ENCODE data around the gene PRKG1. TPM values are rescaled to one million over a fixed set of nuclear protein-coding genes. Genes with fewer than 3 reads are reported as not detected.
"Not testable (repeated sequence)": the region's sequence is repeated elsewhere in the genome, so short reads cannot be mapped to it uniquely, and the experiment has no call there.

PRKG1 gene
- polyA plus RNA-seq, 1 donor from 2014 or later = 0.36 TPM

DNA sequence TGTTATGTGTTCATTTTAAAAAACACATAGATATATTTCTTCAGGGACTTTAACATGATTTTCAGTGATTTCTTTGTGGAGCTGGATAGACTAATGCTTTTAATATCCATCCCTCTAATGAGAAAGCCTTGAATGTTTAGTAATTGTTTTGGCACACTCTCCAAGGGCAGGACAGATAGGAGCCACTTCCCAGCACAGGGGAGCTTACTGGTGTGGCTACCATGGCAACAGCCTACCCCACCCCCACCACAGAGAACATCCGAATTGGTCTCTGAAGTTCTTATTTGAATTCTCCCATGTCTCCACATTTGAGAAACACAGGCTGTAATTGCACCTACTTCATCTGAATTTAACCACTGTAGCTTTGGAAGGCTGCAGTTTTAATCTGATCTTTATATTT lies 87.7 kb downstream of the PRKG1 start:
- no peak overlapping the region for H3K27ac Mint-ChIP-seq
- H3K9me3 Mint-ChIP-seq = no peaks in the 10 kb centered on the region
- no peak overlapping the region for H3K4me3 Mint-ChIP-seq
- H3K27me3 Mint-ChIP-seq = no peaks in the 10 kb centered on the region
- H3K36me3 Mint-ChIP-seq = no peaks in the 10 kb centered on the region
- H3K4me1 Mint-ChIP-seq = no peaks in the 10 kb centered on the region

DNA sequence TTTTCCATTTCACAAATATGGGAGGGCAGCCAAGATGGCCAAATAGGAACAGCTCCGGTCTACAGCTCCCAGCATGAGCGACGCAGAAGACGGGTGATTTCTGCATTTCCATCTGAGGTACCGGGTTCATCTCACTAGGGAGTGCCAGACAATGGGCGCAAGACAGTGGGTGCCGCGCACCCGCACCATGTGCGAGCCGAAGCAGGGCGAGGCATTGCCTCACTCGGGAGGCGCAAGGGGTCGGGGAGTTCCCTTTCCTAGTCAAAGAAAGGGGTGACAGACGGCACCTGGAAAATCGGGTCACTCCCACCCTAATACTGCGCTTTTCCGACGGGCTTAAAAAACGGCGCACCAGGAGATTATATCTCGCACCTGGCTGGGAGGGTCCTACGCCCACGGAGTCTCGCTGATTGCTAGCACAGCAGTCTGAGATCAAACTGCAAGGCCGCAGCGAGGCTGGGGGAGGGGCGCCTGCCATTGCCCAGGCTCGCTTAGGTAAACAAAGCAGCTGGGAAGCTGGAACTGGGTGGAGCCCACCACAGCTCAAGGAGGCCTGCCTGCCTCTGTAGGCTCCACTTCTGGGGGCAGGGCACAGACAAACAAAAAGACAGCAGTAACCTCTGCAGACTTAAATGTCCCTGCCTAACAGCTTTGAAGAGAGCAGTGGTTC lies 89.2 kb downstream of the PRKG1 start:
- not testable (repeated sequence) for H3K4me1 Mint-ChIP-seq, H3K4me3 Mint-ChIP-seq

DNA sequence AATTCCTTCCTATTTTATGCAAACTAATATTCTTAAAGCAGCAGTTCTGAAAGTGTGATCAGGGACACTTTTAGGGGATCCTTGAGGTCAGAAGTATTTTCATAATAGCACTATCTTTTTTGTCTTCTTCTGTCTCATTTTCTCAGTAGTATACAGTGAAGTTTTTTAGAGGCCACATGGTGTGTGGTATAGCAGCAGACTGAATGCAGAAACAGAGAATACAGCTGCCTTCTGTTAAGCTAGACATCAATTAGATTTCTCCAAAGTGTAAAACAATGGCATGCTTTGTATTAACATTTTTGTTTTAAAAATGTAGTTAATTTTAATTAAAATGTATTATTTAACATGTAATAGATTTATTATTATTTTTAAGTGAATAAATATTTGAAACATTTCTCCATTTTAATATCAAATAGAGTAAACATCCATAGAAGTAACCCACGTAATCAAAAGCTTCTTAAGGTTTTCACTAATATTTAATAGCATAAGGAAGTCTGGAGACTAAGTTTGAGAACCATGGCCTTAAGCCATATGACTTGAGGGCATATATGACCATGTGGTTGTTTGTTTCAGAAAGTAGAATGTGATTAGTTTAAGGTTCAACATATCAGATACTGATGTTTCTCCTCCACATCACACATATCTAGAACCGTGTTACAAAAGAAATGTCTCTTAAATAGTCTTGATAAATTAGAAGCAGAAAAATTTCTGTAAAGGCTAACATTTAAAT lies 94.0 kb downstream of the PRKG1 start:
- no peak overlapping the region for H3K4me3 Mint-ChIP-seq

More for the DNA sequence above, 89.2 kb downstream of the PRKG1 start:
- H3K27ac Mint-ChIP-seq, H3K27me3 Mint-ChIP-seq, H3K9me3 Mint-ChIP-seq, H3K36me3 Mint-ChIP-seq: not testable (repeated sequence)

DNA sequence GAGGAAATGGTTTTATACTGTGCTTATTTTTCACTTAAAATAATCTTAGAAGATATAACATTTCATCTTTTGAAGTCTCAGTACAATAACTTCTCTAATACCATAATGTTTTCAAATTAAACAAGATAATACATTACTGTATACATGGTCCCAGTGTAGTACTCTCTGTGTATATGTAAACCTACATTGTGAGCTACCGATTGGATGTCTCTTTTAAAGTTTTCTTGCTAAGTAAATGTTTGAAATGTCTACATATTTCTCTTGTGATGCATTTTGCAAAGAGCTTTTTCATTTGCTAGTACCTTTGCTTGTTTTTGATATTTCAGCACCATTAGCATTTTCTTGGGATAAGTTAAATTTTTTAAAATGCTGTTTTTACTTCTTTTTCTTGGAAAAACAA lies 94.8 kb downstream of the PRKG1 start:
- Mint-ChIP-seq H3K27ac (no peak overlapping the region), H3K4me1 (no peaks in the 10 kb centered on the region), H3K36me3 (no peaks in the 10 kb centered on the region), H3K27me3 (no peaks in the 10 kb centered on the region), H3K9me3 (peaks cover 0 to 5% (median 0%) of the 10 kb centered on the region in 3 donors), H3K4me3 (no peak overlapping the region)

More for the DNA sequence above, 94.0 kb downstream of the PRKG1 start:
- Mint-ChIP-seq H3K4me1 (no peaks in the 10 kb centered on the region), H3K27me3 (no peaks in the 10 kb centered on the region), H3K9me3 (peaks cover 0 to 5% (median 0%) of the 10 kb centered on the region in 3 donors), H3K36me3 (no peaks in the 10 kb centered on the region), H3K27ac (no peak overlapping the region)

DNA sequence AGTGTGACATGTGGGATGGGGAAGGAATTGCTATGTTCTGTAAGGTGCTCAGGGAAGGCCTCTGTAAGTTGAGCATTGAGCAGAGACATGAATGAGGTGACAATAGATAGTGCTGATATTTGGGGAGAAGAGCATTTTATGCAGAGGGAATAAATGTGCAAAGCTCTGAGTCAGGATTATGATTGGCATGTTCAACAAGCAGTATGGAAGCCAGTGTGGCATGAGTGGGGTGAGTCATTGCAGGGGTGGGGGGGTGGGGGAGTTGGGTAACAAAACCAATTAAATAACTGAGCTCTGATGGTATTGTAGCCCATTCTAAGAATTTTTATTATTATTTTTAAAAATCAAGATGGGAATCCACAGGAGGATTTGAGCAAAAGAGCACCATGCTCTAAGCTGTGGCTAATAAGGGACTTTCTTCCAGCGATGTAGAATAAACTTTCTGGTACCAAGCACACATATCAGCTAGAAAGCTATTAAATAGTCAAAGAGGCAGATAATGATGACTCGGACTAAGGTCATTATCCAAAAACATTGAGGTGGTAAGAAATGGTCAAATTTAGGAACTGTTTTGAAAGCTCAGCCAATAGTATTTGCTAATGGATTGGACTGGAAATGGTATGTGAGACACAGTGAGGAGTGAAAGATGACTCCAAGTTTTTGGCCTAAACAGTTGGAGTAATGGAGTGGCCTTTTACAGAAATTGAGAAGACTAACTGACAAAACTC lies 96.4 kb downstream of the PRKG1 start:
- no peak overlapping the region for H3K27ac Mint-ChIP-seq
- H3K36me3 Mint-ChIP-seq = no peaks in the 10 kb centered on the region
- H3K4me1 Mint-ChIP-seq = no peaks in the 10 kb centered on the region
- no peak overlapping the region for H3K4me3 Mint-ChIP-seq
- no peaks in the 10 kb centered on the region for H3K27me3 Mint-ChIP-seq
- H3K9me3 Mint-ChIP-seq = peaks cover 0 to 5% (median 0%) of the 10 kb centered on the region in 3 donors

DNA sequence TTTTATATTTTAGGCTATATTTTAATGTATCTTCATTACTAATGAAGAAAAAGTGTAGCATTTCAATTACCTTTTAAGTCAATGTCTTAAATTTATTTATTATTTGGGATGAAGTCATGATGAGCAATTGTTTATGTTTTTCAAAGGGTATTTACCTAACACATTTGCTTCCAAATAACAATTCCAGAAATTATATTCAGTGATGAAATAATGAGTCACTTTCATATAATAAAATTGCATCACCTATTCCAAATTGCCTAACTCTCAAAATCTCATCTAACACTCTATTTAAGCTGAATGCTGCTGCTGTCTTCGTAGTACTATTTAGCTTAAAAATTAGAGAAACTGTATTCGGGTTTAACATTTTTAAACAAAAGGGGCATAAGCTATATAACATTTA lies 97.7 kb downstream of the PRKG1 start:
- H3K4me3 Mint-ChIP-seq = no peak overlapping the region
- no peak overlapping the region for H3K27ac Mint-ChIP-seq
- no peaks in the 10 kb centered on the region for H3K27me3 Mint-ChIP-seq
- peaks cover 0 to 5% (median 0%) of the 10 kb centered on the region in 3 donors for H3K9me3 Mint-ChIP-seq
- no peaks in the 10 kb centered on the region for H3K36me3 Mint-ChIP-seq
- H3K4me1 Mint-ChIP-seq = no peaks in the 10 kb centered on the region

DNA sequence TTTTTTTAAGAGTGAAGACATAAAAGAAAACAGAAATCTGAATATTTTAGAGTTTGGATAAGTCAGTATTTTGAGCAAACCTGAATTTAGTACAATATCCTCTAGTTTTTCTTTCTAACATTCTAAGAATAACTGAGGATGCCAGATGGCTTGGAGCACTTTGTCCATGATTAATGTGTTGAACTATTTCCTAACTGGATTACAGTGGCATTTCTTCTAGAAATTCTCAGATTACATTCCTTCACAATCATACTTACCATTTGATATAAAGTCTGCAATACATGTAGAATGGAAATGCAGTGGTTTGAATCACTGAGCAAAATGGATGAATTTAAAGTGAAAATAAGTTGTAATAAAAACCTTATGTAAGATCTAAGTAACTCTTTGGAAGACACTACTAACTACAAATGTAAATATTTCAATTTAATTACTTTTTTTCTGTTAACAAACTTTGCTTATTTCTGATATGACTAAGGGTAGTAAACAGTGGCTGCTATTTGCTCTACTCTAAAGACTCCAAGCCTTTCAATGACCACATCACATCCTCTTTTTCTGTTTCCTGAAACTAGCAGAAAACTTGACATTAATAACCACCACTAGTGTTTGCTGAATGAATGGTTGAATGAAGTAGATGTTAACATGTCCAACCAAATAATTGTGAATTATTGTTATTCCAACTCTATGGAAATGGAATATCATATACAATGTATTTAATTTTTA lies 102.8 kb downstream of the PRKG1 start:
- no peaks in the 10 kb centered on the region for H3K9me3 Mint-ChIP-seq
- no peaks in the 10 kb centered on the region for H3K36me3 Mint-ChIP-seq
- H3K27ac Mint-ChIP-seq = no peak overlapping the region
- H3K4me1 Mint-ChIP-seq = no peaks in the 10 kb centered on the region
- H3K4me3 Mint-ChIP-seq = no peak overlapping the region
- no peaks in the 10 kb centered on the region for H3K27me3 Mint-ChIP-seq

DNA sequence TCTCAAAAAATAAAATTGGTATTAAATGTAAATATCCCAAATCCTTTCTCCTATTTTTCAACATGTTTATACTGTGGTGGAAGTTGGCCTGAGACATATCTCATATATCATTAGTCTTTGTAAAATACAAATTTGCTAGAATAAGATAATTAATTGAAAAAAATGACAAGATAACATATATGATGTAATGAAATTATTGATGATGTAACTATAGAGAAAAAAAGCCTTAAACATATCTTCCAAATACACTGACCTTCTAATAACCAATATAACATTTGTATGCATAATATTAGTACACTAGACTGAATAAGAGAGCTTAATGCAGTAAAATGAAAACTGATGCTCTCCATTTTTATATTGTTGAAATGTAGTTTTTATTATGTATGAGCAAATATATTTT lies 104.3 kb downstream of the PRKG1 start:
- H3K27ac Mint-ChIP-seq = no peak overlapping the region
- H3K4me3 Mint-ChIP-seq = no peak overlapping the region
- H3K4me1 Mint-ChIP-seq = no peaks in the 10 kb centered on the region
- H3K9me3 Mint-ChIP-seq = no peaks in the 10 kb centered on the region
- no peaks in the 10 kb centered on the region for H3K36me3 Mint-ChIP-seq
- no peaks in the 10 kb centered on the region for H3K27me3 Mint-ChIP-seq

DNA sequence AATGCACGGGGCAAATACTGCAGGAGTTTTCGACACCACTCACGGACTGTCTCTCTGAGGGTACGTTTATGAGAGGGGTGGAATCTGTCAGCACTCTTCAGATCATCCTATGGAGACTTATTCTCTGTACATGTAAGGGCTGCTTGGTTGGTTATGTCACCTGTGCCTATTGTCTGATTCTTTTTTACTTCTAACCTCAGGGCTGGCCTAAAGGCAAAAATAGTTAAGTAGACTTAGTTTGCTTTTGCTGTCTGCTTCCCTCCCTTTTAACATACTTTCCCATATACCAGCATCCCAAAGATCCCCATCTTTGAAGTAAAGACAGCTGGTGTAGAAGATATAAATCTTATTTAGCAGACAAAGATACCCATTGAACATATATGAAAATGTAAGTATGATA lies 105.9 kb downstream of the PRKG1 start:
- Mint-ChIP-seq H3K27ac (no peak overlapping the region), H3K36me3 (no peaks in the 10 kb centered on the region), H3K4me1 (no peaks in the 10 kb centered on the region), H3K4me3 (no peak overlapping the region), H3K9me3 (no peaks in the 10 kb centered on the region), H3K27me3 (no peaks in the 10 kb centered on the region)

DNA sequence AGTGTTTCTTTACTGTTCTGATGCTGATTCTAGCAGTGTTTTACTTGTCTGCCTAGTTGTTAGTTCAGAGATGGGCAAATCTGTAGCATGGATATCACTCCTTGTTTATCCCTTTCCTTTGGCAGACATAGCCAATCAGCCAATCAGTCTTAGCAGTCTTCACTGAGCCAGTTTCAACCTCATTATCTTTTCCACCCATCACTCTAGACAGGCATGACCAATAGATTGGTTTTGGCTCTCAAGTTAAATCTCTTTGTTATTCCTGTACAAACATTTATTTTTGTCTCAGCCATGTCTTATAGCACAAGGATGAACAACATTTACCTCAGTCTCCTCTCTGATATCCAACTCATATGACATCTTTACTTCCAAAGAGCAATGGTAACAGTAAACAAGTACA lies 109.5 kb downstream of the PRKG1 start:
- Mint-ChIP-seq H3K4me3 (no peak overlapping the region), H3K36me3 (no peaks in the 10 kb centered on the region), H3K9me3 (no peaks in the 10 kb centered on the region), H3K27ac (no peak overlapping the region), H3K27me3 (no peaks in the 10 kb centered on the region), H3K4me1 (no peaks in the 10 kb centered on the region)

DNA sequence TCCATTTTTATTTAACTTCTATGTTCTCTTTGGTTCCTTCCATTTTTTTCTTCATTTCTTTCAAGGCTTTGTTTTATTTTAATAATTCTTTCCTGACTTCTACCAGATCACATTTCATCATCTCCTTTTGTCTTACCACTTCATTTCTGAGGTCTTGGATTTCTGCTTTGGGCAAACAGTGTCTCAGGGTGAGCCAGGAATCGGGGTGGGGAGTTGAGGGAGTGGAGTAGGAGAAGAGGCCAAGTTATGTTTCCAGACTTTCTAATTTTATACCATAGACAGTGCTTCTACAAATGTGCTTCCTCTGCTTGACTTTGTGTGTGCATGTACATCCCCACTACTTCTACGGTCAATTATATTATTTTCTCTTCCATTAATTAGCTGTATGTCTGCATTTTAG lies 112.1 kb downstream of the PRKG1 start:
- no peaks in the 10 kb centered on the region for H3K4me1 Mint-ChIP-seq

DNA sequence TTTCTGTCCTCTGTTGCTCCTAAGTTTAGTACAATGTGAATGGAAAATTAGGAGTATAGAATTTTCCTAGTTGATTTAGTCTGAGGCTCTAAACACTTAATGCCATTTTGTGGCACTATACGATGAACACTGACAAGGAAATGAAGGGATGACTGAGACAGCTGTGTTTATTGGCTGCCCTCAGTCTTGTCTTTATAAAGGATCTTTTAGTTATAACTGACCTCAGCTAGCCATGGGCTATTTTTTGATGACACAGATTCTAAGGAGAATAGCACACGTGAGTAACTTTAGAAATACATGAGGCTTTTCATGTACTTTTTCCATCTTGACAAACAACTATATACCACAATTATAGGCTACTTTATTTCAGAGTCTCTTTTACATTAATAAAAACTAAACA lies 113.7 kb downstream of the PRKG1 start:
- Mint-ChIP-seq H3K27me3 (no peaks in the 10 kb centered on the region), H3K4me1 (no peaks in the 10 kb centered on the region), H3K36me3 (no peaks in the 10 kb centered on the region), H3K4me3 (no peak overlapping the region), H3K9me3 (peaks cover 0 to 1% (median 0%) of the 10 kb centered on the region in 3 donors), H3K27ac (no peak overlapping the region)

More for the DNA sequence above, 112.1 kb downstream of the PRKG1 start:
- Mint-ChIP-seq H3K9me3 (peaks cover 0 to 1% (median 0%) of the 10 kb centered on the region in 3 donors), H3K4me3 (no peak overlapping the region), H3K36me3 (no peaks in the 10 kb centered on the region), H3K27ac (no peak overlapping the region), H3K27me3 (no peaks in the 10 kb centered on the region)

DNA sequence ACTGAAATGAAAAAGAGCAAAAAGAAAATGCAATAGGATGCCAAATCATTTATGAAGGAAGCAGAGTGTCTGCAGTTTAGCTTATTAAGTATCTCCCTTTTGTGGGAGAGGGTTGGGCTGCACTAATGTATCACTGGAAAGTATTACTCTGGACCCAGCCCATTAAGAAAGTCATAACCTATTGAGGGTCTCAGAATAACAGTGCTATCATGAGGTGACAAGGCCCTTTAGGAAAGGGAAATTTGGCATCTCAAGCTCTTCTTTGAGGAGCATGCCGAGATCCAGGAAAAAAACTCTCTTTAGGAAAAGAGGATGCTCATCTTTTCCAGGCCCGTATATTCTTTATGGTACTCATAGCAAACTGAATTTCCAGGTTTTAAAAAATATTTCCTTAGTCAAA lies 114.6 kb downstream of the PRKG1 start:
- Mint-ChIP-seq H3K4me3 (no peak overlapping the region), H3K4me1 (no peaks in the 10 kb centered on the region), H3K27ac (no peak overlapping the region), H3K27me3 (no peaks in the 10 kb centered on the region), H3K36me3 (no peaks in the 10 kb centered on the region), H3K9me3 (peaks cover 0 to 1% (median 0%) of the 10 kb centered on the region in 3 donors)

DNA sequence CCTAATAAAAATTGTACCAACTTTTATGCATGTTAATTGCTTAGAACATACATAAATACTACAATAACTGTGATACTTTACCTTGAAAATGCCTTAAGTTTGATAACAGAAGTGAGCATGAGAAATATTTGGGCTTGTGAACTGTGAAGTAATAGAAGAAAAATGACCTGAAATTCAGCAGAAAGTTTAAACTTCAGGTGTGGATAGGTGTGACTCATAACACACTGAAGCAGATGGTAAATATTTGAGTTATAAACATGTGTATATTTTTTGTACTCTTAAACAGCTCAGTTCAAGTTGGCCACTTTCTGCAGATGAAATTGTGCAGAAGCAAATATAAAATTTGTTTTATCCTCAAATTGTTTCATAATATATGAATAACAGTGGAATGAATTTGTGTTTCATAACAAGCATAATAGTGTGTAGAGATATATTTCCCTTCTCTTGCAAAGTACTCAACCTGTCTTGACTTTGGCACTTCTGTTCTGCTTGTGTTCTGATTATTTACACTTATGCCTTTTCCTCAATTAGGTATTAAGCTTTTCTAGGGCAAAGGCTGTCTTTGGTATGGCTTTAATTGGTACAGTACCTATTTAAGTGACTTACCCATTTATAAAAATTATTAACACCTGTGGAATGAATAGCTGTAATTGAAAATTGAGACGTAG lies 122.4 kb downstream of the PRKG1 start:
- H3K4me3 Mint-ChIP-seq = no peak overlapping the region
- no peaks in the 10 kb centered on the region for H3K4me1 Mint-ChIP-seq
- peaks cover 2% of the 10 kb centered on the region for H3K36me3 Mint-ChIP-seq
- no peaks in the 10 kb centered on the region for H3K27me3 Mint-ChIP-seq
- H3K9me3 Mint-ChIP-seq = no peaks in the 10 kb centered on the region
- H3K27ac Mint-ChIP-seq = no peak overlapping the region

DNA sequence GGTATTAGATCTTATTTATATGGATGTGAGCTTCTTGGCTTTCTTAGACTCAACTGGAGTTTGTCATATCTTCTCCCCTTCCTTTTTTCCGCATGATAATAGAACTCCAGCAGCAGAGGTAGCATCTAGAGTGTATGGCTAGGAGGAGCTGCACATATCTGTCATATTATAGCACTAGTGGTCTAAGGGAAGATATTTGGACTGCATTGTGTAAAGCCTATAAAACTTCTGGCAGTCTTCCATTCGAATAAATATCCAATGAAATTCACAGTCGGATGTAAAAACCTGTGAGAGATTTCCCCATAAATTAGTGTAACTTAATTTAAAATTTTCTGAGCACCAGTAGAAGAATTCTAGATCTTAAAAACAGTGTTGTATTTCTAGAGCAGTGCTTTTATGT lies 123.9 kb downstream of the PRKG1 start:
- H3K27me3 Mint-ChIP-seq = no peaks in the 10 kb centered on the region
- H3K36me3 Mint-ChIP-seq = peaks cover 2% of the 10 kb centered on the region
- H3K4me3 Mint-ChIP-seq = no peak overlapping the region
- no peak overlapping the region for H3K27ac Mint-ChIP-seq
- H3K4me1 Mint-ChIP-seq = no peaks in the 10 kb centered on the region
- H3K9me3 Mint-ChIP-seq = no peaks in the 10 kb centered on the region

Measured in IgD-negative memory B cell (primary cell).